NCI-H187 treated with DMSO at 0.1 percent for 48 hours (cell line): ENCODE measurements around the gene PCED1B.

Experiments used
- DNase-seq: peaks from one replicate; lab custom pipeline; 2025; lab: John Stamatoyannopoulos, UW

Gene PCED1B

GRCh38 chr12:47120736-47121135 is 41.3 kb downstream of the PCED1B start:
- DNase-seq, result no peak

GRCh38 chr12:47121146-47121545 is 41.7 kb downstream of the PCED1B start:
- DNase-seq, result no peak

- DNase-seq, result no peak
These were observed 43.2 kb downstream of the PCED1B start for GRCh38 chr12:47122602-47123001.

- no peak for DNase-seq
These were observed 44.3 kb downstream of the PCED1B start for GRCh38 chr12:47123730-47124129.

- no peak for DNase-seq
These were observed 45.0 kb downstream of the PCED1B start for GRCh38 chr12:47124451-47124850.

- DNase-seq, result no peak
These were observed 46.8 kb downstream of the PCED1B start for GRCh38 chr12:47126246-47126645.

- no peak for DNase-seq
These were observed 51.6 kb downstream of the PCED1B start for GRCh38 chr12:47131011-47131410.

GRCh38 chr12:47134005-47134404 is 54.6 kb downstream of the PCED1B start:
- no peak for DNase-seq

GRCh38 chr12:47135578-47135977 is 56.2 kb downstream of the PCED1B start:
- no peak for DNase-seq

- DNase-seq, result no peak
These were observed 59.7 kb downstream of the PCED1B start for GRCh38 chr12:47139000-47139681.

GRCh38 chr12:47141459-47141858 is 62.0 kb downstream of the PCED1B start:
- no peak for DNase-seq

GRCh38 chr12:47144769-47145168 is 65.3 kb downstream of the PCED1B start:
- no peak for DNase-seq

GRCh38 chr12:47145188-47145587 is 65.8 kb downstream of the PCED1B start:
- DNase-seq, result no peak

GRCh38 chr12:47147739-47148138 is 68.3 kb downstream of the PCED1B start:
- no peak for DNase-seq

GRCh38 chr12:47149146-47149545 is 69.7 kb downstream of the PCED1B start:
- DNase-seq, result no peak

- no peak for DNase-seq
These were observed 72.7 kb downstream of the PCED1B start for GRCh38 chr12:47152095-47152494.

GRCh38 chr12:47155457-47156166 is 76.2 kb downstream of the PCED1B start:
- DNase-seq, result no peak

GRCh38 chr12:47156167-47156736 is 76.8 kb downstream of the PCED1B start:
- DNase-seq, result no peak

GRCh38 chr12:47158792-47159191 is 79.4 kb downstream of the PCED1B start:
- no peak for DNase-seq

- DNase-seq, result no peak
These were observed 79.9 kb downstream of the PCED1B start for GRCh38 chr12:47159348-47159747.

- no peak for DNase-seq
These were observed 81.2 kb downstream of the PCED1B start for GRCh38 chr12:47160316-47161244.

- DNase-seq, result no peak
These were observed 84.7 kb downstream of the PCED1B start for GRCh38 chr12:47164116-47164515.
